COLO829 (cell line): ENCODE measurements around the gene IER5L.
"Not testable (repeated sequence)": the region's sequence is repeated elsewhere in the genome, so short reads cannot be mapped to it uniquely, and the experiment has no call there.

Experiments used
- DNase-seq: peaks from one replicate; pipeline ENCODE4 v3.0.0; 2012; ENCODE audit warnings: low spot score

Gene IER5L

GRCh38 chr9:129178568-129179382 lies 714 bp upstream of the IER5L start:
- no peak for DNase-seq

GRCh38 chr9:129177443-129177790 lies 644 bp downstream of the IER5L start:
- DNase-seq = no peak

- DNase-seq = no peak
Observed at GRCh38 chr9:129176701-129177442, 1.2 kb downstream of the IER5L start.

GRCh38 chr9:129175825-129176633 lies 2.0 kb downstream of the IER5L start:
- DNase-seq = peak; percentile 82

- no peak for DNase-seq
Observed at GRCh38 chr9:129175515-129175824, 2.6 kb downstream of the IER5L start.

GRCh38 chr9:129174724-129175514 lies 3.1 kb downstream of the IER5L start:
- peak; percentile 87 for DNase-seq

GRCh38 chr9:129174102-129174723 lies 3.8 kb downstream of the IER5L start:
- peak; percentile 94 for DNase-seq

- no peak for DNase-seq
Observed at GRCh38 chr9:129173296-129174101, 4.6 kb downstream of the IER5L start.

- no peak for DNase-seq
Observed at GRCh38 chr9:129172816-129173215, 5.2 kb downstream of the IER5L start.

GRCh38 chr9:129171993-129172751 lies 5.9 kb downstream of the IER5L start:
- no peak for DNase-seq

- DNase-seq = no peak
Observed at GRCh38 chr9:129170229-129170628, 7.8 kb downstream of the IER5L start.

- peak; percentile 85 for DNase-seq
Observed at GRCh38 chr9:129166623-129167557, 11.2 kb downstream of the IER5L start.

- DNase-seq = no peak
Observed at GRCh38 chr9:129165198-129165597, 12.9 kb downstream of the IER5L start.

GRCh38 chr9:129164246-129164930 lies 13.7 kb downstream of the IER5L start:
- peak; percentile 97 for DNase-seq

- DNase-seq = no peak
Observed at GRCh38 chr9:129163753-129164152, 14.3 kb downstream of the IER5L start.

GRCh38 chr9:129163198-129163670 lies 14.8 kb downstream of the IER5L start:
- DNase-seq = not testable (repeated sequence)

GRCh38 chr9:129162497-129163197 lies 15.4 kb downstream of the IER5L start:
- DNase-seq = no peak

GRCh38 chr9:129161534-129161837 lies 16.6 kb downstream of the IER5L start:
- no peak for DNase-seq
